Lower lobe of right lung (tissue), 2 donors: ENCODE results near the gene NT5C1B. TPM values are rescaled to one million over a fixed set of nuclear protein-coding genes. Genes with fewer than 3 reads are reported as not detected.

Experiments used
- ATAC-seq, 2 donors: fragments of 200-7000 bp; cut with Tn5 transposase; one replicate each; pipeline ENCODE4 v1.9.1; 2020 to 2022; ENCODE audit warnings: mild to moderate bottlenecking in 2 of 2, moderate library complexity in 2 of 2
- DNase-seq: peaks from one replicate; pipeline ENCODE4 v3.0.0-alpha.2; 2020
- H3K27ac ChIP-seq: fragments of 200-600 bp; one replicate; pipeline ENCODE4 v1.8.0; 2022
- H3K27me3 ChIP-seq: fragments of 200-600 bp; one replicate; pipeline ENCODE4 v1.8.0; 2022; ENCODE audit warnings: low read depth
- H3K36me3 ChIP-seq: fragments of 200-600 bp; one replicate; pipeline ENCODE4 v1.8.0; 2022; ENCODE audit warnings: mild to moderate bottlenecking
- H3K4me1 ChIP-seq: fragments of 200-600 bp; one replicate; pipeline ENCODE4 v1.8.0; 2022
- H3K4me3 ChIP-seq: fragments of 200-600 bp; one replicate; pipeline ENCODE4 v1.8.0; 2022; ENCODE audit warnings: mild to moderate bottlenecking
- H3K9me3 ChIP-seq: fragments of 200-600 bp; one replicate; pipeline ENCODE4 v1.8.0; 2022
- intact Hi-C: fragments of 100-400 bp; cut with DNase I; formaldehyde crosslinking; loops from one replicate; pipeline ENCODE4 v1.11.0; 2022
- total RNA-seq: library from RNA; stranded (reverse); fragmentation: NEBNext Ultra II Directional; extraction: Animal tissue kit (Norgen Biotek cat#: 25700); gene quantifications from one replicate; pipeline ENCODE4 v1.2.1, GENCODE V29; 2021
- TF ChIP-seq, protein P1 (sequence below): fragments of 200-600 bp; IDR thresholded peaks from one replicate; pipeline ENCODE4 v1.8.0; 2022; ENCODE audit warnings: antibody characterized with exemption, mild to moderate bottlenecking
- donor health status: DM: no; HTN: yes; CAD: no; lungs with severe emphysema.

Gene NT5C1B
- total RNA-seq, 1 donor from 2014 or later, result not detected

DNA sequence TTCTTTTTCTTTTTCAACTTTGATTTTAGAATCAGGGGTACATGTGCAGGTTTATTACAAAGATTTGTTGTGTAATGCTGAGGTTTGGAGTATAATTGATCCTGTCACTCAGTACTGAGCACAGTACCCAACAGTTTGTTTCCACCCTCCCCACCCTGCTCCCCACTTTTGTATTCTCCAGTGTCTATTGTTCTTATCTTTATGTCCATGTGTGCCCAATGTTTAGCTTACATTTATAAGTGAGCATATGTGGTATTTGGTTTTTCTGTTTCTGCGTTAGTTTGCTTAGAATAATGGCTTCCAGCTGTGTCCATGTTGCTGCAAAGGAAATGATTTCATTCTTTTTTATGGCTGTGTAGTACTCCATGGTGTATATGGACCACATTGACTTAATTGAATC lies 72.0 kb downstream of the NT5C1B start:
- TF ChIP-seq, protein P1, sequence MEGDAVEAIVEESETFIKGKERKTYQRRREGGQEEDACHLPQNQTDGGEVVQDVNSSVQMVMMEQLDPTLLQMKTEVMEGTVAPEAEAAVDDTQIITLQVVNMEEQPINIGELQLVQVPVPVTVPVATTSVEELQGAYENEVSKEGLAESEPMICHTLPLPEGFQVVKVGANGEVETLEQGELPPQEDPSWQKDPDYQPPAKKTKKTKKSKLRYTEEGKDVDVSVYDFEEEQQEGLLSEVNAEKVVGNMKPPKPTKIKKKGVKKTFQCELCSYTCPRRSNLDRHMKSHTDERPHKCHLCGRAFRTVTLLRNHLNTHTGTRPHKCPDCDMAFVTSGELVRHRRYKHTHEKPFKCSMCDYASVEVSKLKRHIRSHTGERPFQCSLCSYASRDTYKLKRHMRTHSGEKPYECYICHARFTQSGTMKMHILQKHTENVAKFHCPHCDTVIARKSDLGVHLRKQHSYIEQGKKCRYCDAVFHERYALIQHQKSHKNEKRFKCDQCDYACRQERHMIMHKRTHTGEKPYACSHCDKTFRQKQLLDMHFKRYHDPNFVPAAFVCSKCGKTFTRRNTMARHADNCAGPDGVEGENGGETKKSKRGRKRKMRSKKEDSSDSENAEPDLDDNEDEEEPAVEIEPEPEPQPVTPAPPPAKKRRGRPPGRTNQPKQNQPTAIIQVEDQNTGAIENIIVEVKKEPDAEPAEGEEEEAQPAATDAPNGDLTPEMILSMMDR, result no peak
- H3K9me3 ChIP-seq, result no peaks in the 10 kb centered on the region
- intact Hi-C loops, result no loop called here
- ATAC-seq (no peak), DNase-seq (no peak)
- H3K27ac ChIP-seq, result no peak overlapping the region
- no peak overlapping the region for H3K4me3 ChIP-seq
- H3K4me1 ChIP-seq, result no peaks in the 10 kb centered on the region
- no peaks in the 10 kb centered on the region for H3K36me3 ChIP-seq
- no peaks in the 10 kb centered on the region for H3K27me3 ChIP-seq

DNA sequence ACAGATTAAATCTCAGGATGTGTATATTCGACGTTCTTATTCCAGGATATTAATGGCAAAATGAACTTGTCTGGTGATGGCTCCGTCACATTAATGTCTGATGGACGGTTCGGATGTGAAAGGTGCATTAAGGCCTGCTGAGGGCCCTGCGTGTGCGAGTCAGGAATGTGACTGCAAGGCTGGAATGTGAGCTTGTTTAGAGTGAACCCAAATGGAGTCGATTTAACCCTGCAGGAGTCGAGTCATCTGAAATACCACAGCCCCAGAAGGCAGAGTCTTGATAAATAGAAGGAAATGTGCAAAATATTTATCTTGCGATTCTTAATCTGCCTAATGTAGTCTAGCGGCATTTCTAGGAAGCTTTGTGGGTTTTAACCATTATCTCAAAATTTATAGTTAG lies 73.3 kb downstream of the NT5C1B start:
- intact Hi-C loops, result no loop called here

DNA sequence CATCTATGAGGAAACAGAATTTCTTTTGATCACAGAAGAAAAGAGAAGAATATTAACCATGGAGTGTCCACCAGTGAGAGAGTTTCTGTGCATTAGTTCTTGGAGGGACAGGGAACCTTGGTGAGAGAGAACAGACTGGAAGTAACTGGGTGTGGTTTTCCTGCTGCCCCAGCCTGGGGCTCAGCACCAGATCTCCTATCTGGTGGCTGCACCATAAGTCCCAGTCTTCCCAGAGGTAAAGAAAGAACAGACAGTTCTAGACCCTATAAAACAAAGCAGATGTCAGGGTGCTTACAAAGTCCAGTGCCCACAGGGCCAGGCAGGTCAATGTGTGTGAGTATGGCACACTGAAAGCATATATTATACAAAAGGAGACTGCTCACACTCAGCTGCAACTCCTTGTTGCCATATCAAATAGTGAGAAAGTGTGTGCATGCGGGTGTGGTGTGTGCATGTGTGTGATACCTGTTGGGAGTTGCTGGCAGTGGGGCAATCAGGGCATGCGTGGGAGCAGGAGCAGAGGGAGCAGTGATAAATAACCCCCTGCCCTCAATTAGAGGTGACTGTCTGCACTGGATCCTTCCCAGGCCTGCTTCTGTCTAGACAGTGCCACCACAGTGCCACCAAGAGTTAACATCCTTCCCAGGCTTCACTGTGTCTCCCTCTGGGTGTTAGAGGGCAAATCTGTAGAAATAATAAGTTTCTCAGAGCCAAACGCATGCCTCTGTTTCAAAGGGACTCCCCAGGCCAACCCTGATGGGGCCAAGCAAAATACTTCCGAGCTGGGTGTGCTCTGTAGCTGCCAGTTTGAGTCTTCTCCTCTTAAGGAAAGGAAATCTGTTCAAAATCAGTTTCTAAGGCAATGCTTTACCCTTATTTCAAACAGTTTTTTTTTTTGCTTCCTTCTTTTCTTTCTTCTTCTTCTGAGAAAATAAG lies 74.6 kb downstream of the NT5C1B start:
- Histone ChIP-seq H3K27ac (no peak overlapping the region), H3K4me3 (no peak overlapping the region), H3K9me3 (no peaks in the 10 kb centered on the region), H3K4me1 (no peaks in the 10 kb centered on the region), H3K36me3 (no peaks in the 10 kb centered on the region), H3K27me3 (no peaks in the 10 kb centered on the region)
- no peak for DNase-seq
- intact Hi-C loops, result no loop called here
- TF ChIP-seq, protein P1, result no peak
- ATAC-seq, result no peak

More for the DNA sequence above, 73.3 kb downstream of the NT5C1B start:
- TF ChIP-seq, protein P1, result no peak
- H3K36me3 ChIP-seq, result no peaks in the 10 kb centered on the region
- no peaks in the 10 kb centered on the region for H3K9me3 ChIP-seq
- H3K27me3 ChIP-seq, result no peaks in the 10 kb centered on the region
- no peaks in the 10 kb centered on the region for H3K4me1 ChIP-seq
- DNase-seq (no peak), ATAC-seq (no peak)
- H3K4me3 ChIP-seq, result no peak overlapping the region
- H3K27ac ChIP-seq, result no peak overlapping the region

Other genes with a start within 250 kb of the NT5C1B start
- 18.3 TPM for gene RDH14, start 28.9 kb downstream of the NT5C1B start, total RNA-seq